ENCODE results near the gene PTPN1.

- TF ChIP-seq POLR2A (IDR thresholded peaks at IDR 0.05; ENCODE audit: low read depth, low read length) (no peak), CTCF (conservative IDR thresholded peaks at IDR 0.05; ENCODE audit: low read depth, low read length) (no peak), CEBPB (IDR thresholded peaks at IDR 0.05; ENCODE audit: low read depth, low read length) (no peak), MXI1 (IDR thresholded peaks at IDR 0.05; ENCODE audit: borderline replicate concordance, low read depth, low read length) (no peak), RFX5 (IDR thresholded peaks at IDR 0.05; ENCODE audit: low read depth, low read length) (no peak), RAD21 (IDR thresholded peaks at IDR 0.05; ENCODE audit: low read length) (no peak), ELK1 (IDR thresholded peaks at IDR 0.05; ENCODE audit: borderline replicate concordance, low read depth, low read length) (no peak), RCOR1 (IDR thresholded peaks at IDR 0.05; ENCODE audit: insufficient replicate concordance, low read length) (no peak), BHLHE40 (IDR thresholded peaks at IDR 0.05; ENCODE audit: low read depth, low read length) (no peak), FOS (IDR thresholded peaks at IDR 0.05; ENCODE audit: low read depth, low read length) (no peak), SMC3 (IDR thresholded peaks at IDR 0.05; ENCODE audit: low read depth, low read length) (no peak), USF2 (IDR thresholded peaks at IDR 0.05; ENCODE audit: low read depth, low read length) (no peak), NFE2L2 (IDR thresholded peaks at IDR 0.05; ENCODE audit: low read depth, low read length) (no peak)
Observed at GRCh38 chr20:50571466-50571865, 61.3 kb downstream of the PTPN1 start.
